A673 (cell line): ENCODE measurements around the gene BABAM2. TPM values are rescaled to one million over a fixed set of nuclear protein-coding genes. Genes with fewer than 3 reads are reported as not detected.

Experiments used
- BruUV-seq: library from RNA; stranded (reverse); fragments of 400-500 nt; replicated peaks from 2 replicates; lab custom pipeline; 2021; lab: Mats Ljungman, UMichigan
- CTCF ChIA-PET: fragments of 300-600 bp; sonication (Branson Sonifier 250); formaldehyde crosslinking; loops from one replicate; lab custom pipeline; 2022; ENCODE audit warnings: antibody characterized with exemption; lab: Charles Lee
- POLR2A ChIA-PET: fragments of 300-600 bp; sonication (Branson Sonifier 250); formaldehyde crosslinking; loops from one replicate; lab custom pipeline; 2022; ENCODE audit warnings: antibody characterized with exemption; ENCODE audit not compliant: low non-redundant PET; lab: Charles Lee
- DNase-seq: peaks from one replicate; pipeline ENCODE4 v3.0.0-alpha.2; 2015; ENCODE audit warnings: low spot score
- H3K27ac ChIP-seq: fragments of 200-600 bp; sonication (generic); 2 replicates; pipeline ENCODE4 v1.5.1; 2016; ENCODE audit warnings: mixed run types, low read depth, mild to moderate bottlenecking, mixed read lengths, antibody characterized with exemption, low read length; ENCODE audit not compliant: poor library complexity, severe bottlenecking
- H3K27me3 ChIP-seq: fragments of 200-600 bp; sonication (generic); replicated peaks from 2 replicates; pipeline ENCODE4 v1.6.1; 2017; ENCODE audit warnings: mixed run types, low read depth, mild to moderate bottlenecking, mixed read lengths, antibody characterized with exemption, low read length; ENCODE audit not compliant: insufficient read depth, poor library complexity
- H3K36me3 ChIP-seq: fragments of 200-600 bp; sonication (generic); 2 replicates; pipeline ENCODE4 v1.6.1; 2016; ENCODE audit warnings: mixed run types, mild to moderate bottlenecking, mixed read lengths, antibody characterized with exemption, low read length; ENCODE audit not compliant: insufficient read depth, poor library complexity, severe bottlenecking
- H3K4me1 ChIP-seq: fragments of 200-600 bp; sonication (generic); 2 replicates; pipeline ENCODE4 v1.6.1; 2017; ENCODE audit warnings: mixed run types, mild to moderate bottlenecking, mixed read lengths, antibody characterized with exemption, low read length; ENCODE audit not compliant: insufficient read depth, poor library complexity, severe bottlenecking
- H3K4me3 ChIP-seq: fragments of 200-600 bp; sonication (generic); 2 replicates; pipeline ENCODE4 v1.5.1; 2016; ENCODE audit warnings: low read depth, mixed run types, mild to moderate bottlenecking, mixed read lengths, low read length; ENCODE audit not compliant: poor library complexity, severe bottlenecking
- H3K9me3 ChIP-seq: fragments of 200-600 bp; sonication (generic); 2 replicates; pipeline ENCODE4 v1.6.1; 2016; ENCODE audit warnings: mixed run types, low read depth, mild to moderate bottlenecking, mixed read lengths, antibody characterized with exemption, low read length; ENCODE audit not compliant: poor library complexity, severe bottlenecking
- CTCF ChIP-seq: fragments of 300-800, 200-600 bp; sonication (generic); conservative IDR thresholded peaks from 2 replicates; pipeline ENCODE4 v1.5.1; 2017; ENCODE audit warnings: low read depth, mild to moderate bottlenecking, antibody characterized with exemption, low read length, moderate library complexity, mixed read lengths
- EZH2 ChIP-seq: fragments of 200-600 bp; sonication (generic); IDR thresholded peaks from 2 replicates; pipeline ENCODE4 v1.6.1; 2017; ENCODE audit warnings: borderline replicate concordance, low read depth, mild to moderate bottlenecking, mixed read lengths, antibody characterized with exemption, low read length; ENCODE audit not compliant: poor library complexity, severe bottlenecking
- intact Hi-C: fragments of 100-400 bp; cut with micrococcal nuclease; formaldehyde crosslinking; loops from one replicate; pipeline ENCODE4 v1.10.0; 2022; ENCODE audit not compliant: unreplicated experiment
- total RNA-seq: library from RNA; stranded (reverse); gene quantifications from 2 replicates; pipeline ENCODE4 v1.2.3, GENCODE V29; 2021

BABAM2 gene
- total RNA-seq, 1 experiment from 2014 or later: 21.8 TPM

- no peak overlapping the region for H3K4me3 ChIP-seq
- no peaks in the 10 kb centered on the region for H3K9me3 ChIP-seq
- no peaks in the 10 kb centered on the region for H3K4me1 ChIP-seq
- no peaks in the 10 kb centered on the region for H3K27me3 ChIP-seq
- H3K36me3 ChIP-seq: no peaks in the 10 kb centered on the region
- H3K27ac ChIP-seq: no peak overlapping the region
- no TSS peak for BruUV-seq
- no peak for DNase-seq
- POLR2A ChIA-PET: no interaction called here
- CTCF ChIA-PET: no interaction called here
- intact Hi-C loops: no loop called here
- no peak for TF ChIP-seq CTCF
- TF ChIP-seq EZH2: no peak
Measured at GRCh38 chr2:28093768-28094167, 203.2 kb downstream of the BABAM2 start.

- no TSS peak for BruUV-seq
Measured at GRCh38 chr2:28094739-28095138, 204.2 kb downstream of the BABAM2 start.

GRCh38 chr2:28095622-28096021, 205.1 kb downstream of the BABAM2 start:
- Histone ChIP-seq H3K27ac (no peak overlapping the region), H3K4me3 (no peak overlapping the region), H3K27me3 (no peaks in the 10 kb centered on the region), H3K36me3 (no peaks in the 10 kb centered on the region), H3K4me1 (no peaks in the 10 kb centered on the region), H3K9me3 (no peaks in the 10 kb centered on the region)
- intact Hi-C loops: no loop called here
- no peak for DNase-seq
- TF ChIP-seq EZH2: no peak
- no peak for TF ChIP-seq CTCF
- ChIA-PET CTCF (no interaction called here), POLR2A (interaction anchor here (0.7 kb wide), 1 partner anchor 283 kb away, joined by 7 read pairs; no protein-coding TSS in a partner anchor)
- BruUV-seq: no TSS peak

More at GRCh38 chr2:28094739-28095138, 204.2 kb downstream of the BABAM2 start:
- DNase-seq: no peak
- no peak overlapping the region for H3K27ac ChIP-seq
- no peaks in the 10 kb centered on the region for H3K27me3 ChIP-seq
- no peaks in the 10 kb centered on the region for H3K9me3 ChIP-seq
- no peaks in the 10 kb centered on the region for H3K36me3 ChIP-seq
- no peaks in the 10 kb centered on the region for H3K4me1 ChIP-seq
- TF ChIP-seq EZH2 (no peak), CTCF (no peak)
- intact Hi-C loops: no loop called here
- POLR2A ChIA-PET: interaction anchor here (0.6 kb wide), 2 partner anchors 56 to 64 kb away, joined by 4 to 5 read pairs; no protein-coding TSS in a partner anchor
- CTCF ChIA-PET: no interaction called here
- H3K4me3 ChIP-seq: no peak overlapping the region
